PC-3 (cell line): ENCODE data around the gene ZEB2. TPM values are rescaled to one million over a fixed set of nuclear protein-coding genes. Genes with fewer than 3 reads are reported as not detected.

Source experiments
- ATAC-seq: fragments of 200-7000 bp; cut with Tn5 transposase; 2 replicates; pipeline ENCODE4 v1.9.1; 2020; ENCODE audit warnings: mild to moderate bottlenecking, moderate library complexity
- BruUV-seq: library from RNA; stranded (reverse); fragments of 400-500 nt; replicated peaks from 2 replicates; lab custom pipeline; 2021; lab: Mats Ljungman, UMichigan
- CTCF ChIA-PET: fragments of 300-600 bp; sonication (Branson Sonifier 250); formaldehyde crosslinking; loops from one replicate; lab custom pipeline; 2022; ENCODE audit warnings: antibody characterized with exemption; lab: Charles Lee
- POLR2A ChIA-PET: fragments of 300-600 bp; sonication (Branson Sonifier 250); formaldehyde crosslinking; loops from one replicate; lab custom pipeline; 2022; ENCODE audit warnings: antibody characterized with exemption; ENCODE audit not compliant: unreplicated experiment; lab: Charles Lee
- DNase-seq: peaks from one replicate; pipeline ENCODE4 v3.0.0-alpha.2; 2015
- H2AFZ ChIP-seq: fragments of 300-600 bp; sonication (generic); 2 replicates; pipeline ENCODE4 v1.6.0; 2016; ENCODE audit warnings: antibody characterized with exemption, low read length
- H3F3A ChIP-seq: fragments of 300-600 bp; sonication (generic); one replicate; pipeline ENCODE4 v1.6.0; 2017; ENCODE audit warnings: antibody characterized with exemption, low read length, control low read depth, mild to moderate bottlenecking; ENCODE audit not compliant: unreplicated experiment
- H3K27ac ChIP-seq: fragments of 300-600 bp; sonication (generic); 2 replicates; pipeline ENCODE4 v1.5.1; 2016; ENCODE audit warnings: mild to moderate bottlenecking, low read length
- H3K27me3 ChIP-seq: fragments of 300-600 bp; sonication (generic); 2 replicates; pipeline ENCODE4 v1.6.1; 2016; ENCODE audit warnings: low read length, mixed read lengths
- H3K36me3 ChIP-seq: fragments of 300-600 bp; sonication (generic); 2 replicates; pipeline ENCODE4 v1.6.1; 2016; ENCODE audit warnings: low read depth, mixed run types, low read length, mixed read lengths
- H3K4me1 ChIP-seq: fragments of 300-600 bp; sonication (generic); 2 replicates; pipeline ENCODE4 v1.5.1; 2016; ENCODE audit warnings: low read length; ENCODE audit not compliant: insufficient read depth
- H3K4me2 ChIP-seq: fragments of 300-600 bp; sonication (generic); 2 replicates; pipeline ENCODE4 v1.6.0; 2016; ENCODE audit warnings: low read length
- H3K4me3 ChIP-seq: fragments of 300-600 bp; sonication (generic); 2 replicates; pipeline ENCODE4 v1.5.1; 2016; ENCODE audit warnings: mild to moderate bottlenecking, low read length, mixed read lengths
- H3K79me2 ChIP-seq: fragments of 300-600 bp; sonication (generic); 2 replicates; pipeline ENCODE4 v1.6.1; 2017; ENCODE audit warnings: low read length, mixed read lengths
- H3K9ac ChIP-seq: fragments of 300-600 bp; sonication (generic); 2 replicates; pipeline ENCODE4 v1.6.0; 2016; ENCODE audit warnings: mild to moderate bottlenecking, low read length
- H3K9me2 ChIP-seq: fragments of 300-600 bp; sonication (generic); replicated peaks from 2 replicates; pipeline ENCODE4 v1.6.1; 2016; ENCODE audit warnings: mixed run types, low read length, mixed read lengths
- H3K9me3 ChIP-seq: fragments of 300-600 bp; sonication (generic); 2 replicates; pipeline ENCODE4 v1.6.1; 2016; ENCODE audit warnings: low read length, mixed read lengths
- H4K20me1 ChIP-seq: fragments of 300-600 bp; sonication (generic); 2 replicates; pipeline ENCODE4 v1.6.1; 2016; ENCODE audit warnings: low read length, mixed read lengths
- EZH2 ChIP-seq: fragments of 300-600 bp; sonication (generic); IDR thresholded peaks from one replicate; pipeline ENCODE4 v1.6.1; 2017; ENCODE audit warnings: antibody characterized with exemption, mild to moderate bottlenecking, low read length; ENCODE audit not compliant: unreplicated experiment
- EZH2phosphoT487 ChIP-seq: fragments of 300-600 bp; sonication (generic); IDR thresholded peaks from 2 replicates; pipeline ENCODE4 v1.6.1; 2018; ENCODE audit warnings: mild to moderate bottlenecking, antibody characterized with exemption, low read length, borderline replicate concordance
- intact Hi-C: fragments of 100-400 bp; cut with micrococcal nuclease; formaldehyde crosslinking; loops from 2 replicates; pipeline ENCODE4 v1.9.0; 2023
- total RNA-seq: library from RNA; depleted of rRNA; stranded (reverse); fragments of >200 nt; gene quantifications from 2 replicates; pipeline ENCODE4 v1.2.3, GENCODE V29; 2014
- TF ChIP-seq, protein P1 (sequence below): fragments of 300-600 bp; sonication (generic); conservative IDR thresholded peaks from 2 replicates; pipeline ENCODE4 v1.5.1; 2017; ENCODE audit warnings: antibody characterized with exemption, low read depth, mild to moderate bottlenecking, low read length

The ZEB2 gene
- total RNA-seq, 1 experiment from 2014 or later = 1.1 TPM

DNA sequence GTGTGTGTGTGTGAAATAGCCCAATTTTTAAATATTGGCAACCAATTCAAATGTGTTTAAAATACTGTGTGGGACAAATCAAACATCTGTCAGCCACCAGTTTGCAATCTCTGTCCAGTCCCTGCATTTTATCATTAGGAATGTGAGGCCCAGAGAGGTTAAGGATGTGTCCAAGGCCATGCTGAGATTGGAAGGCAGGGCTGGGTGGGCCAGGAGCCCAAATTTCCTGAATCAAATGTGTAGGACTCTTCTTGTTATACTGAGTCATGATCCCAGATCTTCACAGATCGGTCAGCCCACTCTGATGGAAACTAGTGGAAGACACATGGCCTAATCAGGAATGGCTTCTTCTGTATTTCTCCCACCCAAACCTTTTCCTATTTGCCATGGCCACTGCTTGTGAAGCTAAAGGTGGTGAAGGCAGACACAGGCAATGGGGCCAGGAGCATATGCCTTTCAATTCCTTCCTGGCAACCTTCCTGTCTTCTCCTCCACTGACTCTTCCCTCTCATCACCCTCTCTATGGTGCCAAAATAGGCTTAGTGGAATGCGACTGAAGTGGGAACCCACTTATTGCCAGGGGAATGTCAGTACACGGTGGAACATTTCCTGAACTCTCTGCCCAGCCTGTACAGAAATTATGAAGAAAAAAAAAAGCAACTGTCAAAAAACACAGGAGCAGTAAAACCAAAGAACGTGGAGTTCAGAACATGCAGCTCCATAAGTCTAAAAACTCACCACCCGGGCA lies 35.5 kb downstream of the ZEB2 start:
- CTCF ChIA-PET = no interaction called here
- intact Hi-C loops = no loop called here

DNA sequence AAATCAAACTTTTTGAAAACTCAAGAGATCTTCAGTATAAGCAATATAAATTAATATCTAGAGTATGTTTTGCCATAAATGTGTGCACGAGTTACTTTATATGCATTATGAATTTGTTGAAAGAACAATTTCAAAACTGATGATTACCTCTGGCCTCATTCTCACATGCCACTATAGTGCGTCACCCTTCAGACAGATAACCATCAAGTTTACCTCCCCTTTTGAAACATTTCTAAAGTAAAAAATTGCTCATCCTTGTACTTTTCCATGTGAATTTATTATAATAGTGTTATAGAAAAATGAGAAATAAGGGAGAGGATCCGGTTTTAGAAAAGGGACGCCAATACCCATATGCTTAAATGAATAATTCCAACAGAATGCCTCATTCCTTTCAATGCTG lies 38.3 kb downstream of the ZEB2 start:
- Histone ChIP-seq H3K9me3 (no peaks in the 10 kb centered on the region), H3K27ac (peak overlapping the region; percentile 34; the same call in 1 of the 2 replicates), H3K36me3 (no peaks in the 10 kb centered on the region), H3K79me2 (no peaks in the 10 kb centered on the region), H3K27me3 (no peaks in the 10 kb centered on the region), H3K4me2 (peak overlapping the region; percentile 38), H3K9ac (no peak overlapping the region), H3K4me1 (peaks cover 23% of the 10 kb centered on the region), H3K4me3 (no peak overlapping the region), H3K9me2 (no peaks in the 10 kb centered on the region), H4K20me1 (no peaks in the 10 kb centered on the region), H2AFZ (no peak overlapping the region), H3F3A (no peaks in the 10 kb centered on the region)
- BruUV-seq = no TSS peak
- DNase-seq (peak; percentile 64), ATAC-seq (no peak)
- intact Hi-C loops = no loop called here
- TF ChIP-seq EZH2phosphoT487 (no peak), EZH2 (no peak)
- TF ChIP-seq, protein P1, sequence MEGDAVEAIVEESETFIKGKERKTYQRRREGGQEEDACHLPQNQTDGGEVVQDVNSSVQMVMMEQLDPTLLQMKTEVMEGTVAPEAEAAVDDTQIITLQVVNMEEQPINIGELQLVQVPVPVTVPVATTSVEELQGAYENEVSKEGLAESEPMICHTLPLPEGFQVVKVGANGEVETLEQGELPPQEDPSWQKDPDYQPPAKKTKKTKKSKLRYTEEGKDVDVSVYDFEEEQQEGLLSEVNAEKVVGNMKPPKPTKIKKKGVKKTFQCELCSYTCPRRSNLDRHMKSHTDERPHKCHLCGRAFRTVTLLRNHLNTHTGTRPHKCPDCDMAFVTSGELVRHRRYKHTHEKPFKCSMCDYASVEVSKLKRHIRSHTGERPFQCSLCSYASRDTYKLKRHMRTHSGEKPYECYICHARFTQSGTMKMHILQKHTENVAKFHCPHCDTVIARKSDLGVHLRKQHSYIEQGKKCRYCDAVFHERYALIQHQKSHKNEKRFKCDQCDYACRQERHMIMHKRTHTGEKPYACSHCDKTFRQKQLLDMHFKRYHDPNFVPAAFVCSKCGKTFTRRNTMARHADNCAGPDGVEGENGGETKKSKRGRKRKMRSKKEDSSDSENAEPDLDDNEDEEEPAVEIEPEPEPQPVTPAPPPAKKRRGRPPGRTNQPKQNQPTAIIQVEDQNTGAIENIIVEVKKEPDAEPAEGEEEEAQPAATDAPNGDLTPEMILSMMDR = no peak
- ChIA-PET POLR2A (no interaction called here), CTCF (no interaction called here)

More for the DNA sequence above, 35.5 kb downstream of the ZEB2 start:
- H3K4me2 ChIP-seq = no peak overlapping the region
- no peak overlapping the region for H3K9ac ChIP-seq
- DNase-seq = no peak
- no peak overlapping the region for H3K27ac ChIP-seq
- no peaks in the 10 kb centered on the region for H3K9me2 ChIP-seq
- peaks cover 23% of the 10 kb centered on the region for H3K4me1 ChIP-seq
- no peak for ATAC-seq
- POLR2A ChIA-PET = no interaction called here
- H3K79me2 ChIP-seq = no peaks in the 10 kb centered on the region
- no peaks in the 10 kb centered on the region for H3F3A ChIP-seq
- TF ChIP-seq EZH2phosphoT487 = no peak
- TF ChIP-seq, protein P1 = no peak
- no peak for TF ChIP-seq EZH2
- H3K9me3 ChIP-seq = no peaks in the 10 kb centered on the region
- no TSS peak for BruUV-seq
- no peaks in the 10 kb centered on the region for H3K36me3 ChIP-seq
- no peaks in the 10 kb centered on the region for H4K20me1 ChIP-seq
- no peaks in the 10 kb centered on the region for H3K27me3 ChIP-seq
- H2AFZ ChIP-seq = no peak overlapping the region
- H3K4me3 ChIP-seq = no peak overlapping the region

DNA sequence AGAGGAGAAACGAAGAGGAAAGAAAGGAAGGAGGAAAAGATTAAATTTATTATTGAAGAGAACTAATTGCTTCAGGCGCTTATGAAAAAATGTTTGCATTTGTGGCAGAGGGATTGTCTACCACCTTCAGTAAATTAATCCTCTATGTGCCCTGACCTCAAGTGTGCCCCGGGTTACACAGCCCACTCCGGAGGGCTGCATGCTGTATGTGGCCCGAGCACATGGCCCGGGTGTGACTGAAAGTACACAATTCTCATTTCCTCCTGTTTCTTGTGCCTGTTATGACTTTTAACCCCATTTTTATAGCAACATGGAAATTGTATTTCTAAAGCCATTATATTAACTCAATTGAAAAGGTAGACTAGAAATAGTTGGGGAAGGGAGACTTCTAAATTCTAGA lies 38.8 kb downstream of the ZEB2 start:
- intact Hi-C loops = no loop called here

More for the DNA sequence above, 38.8 kb downstream of the ZEB2 start:
- Histone ChIP-seq H3F3A (no peaks in the 10 kb centered on the region), H3K9ac (no peak overlapping the region), H4K20me1 (no peaks in the 10 kb centered on the region), H3K36me3 (no peaks in the 10 kb centered on the region), H3K4me1 (peaks cover 23% of the 10 kb centered on the region), H3K27me3 (no peaks in the 10 kb centered on the region), H3K79me2 (no peaks in the 10 kb centered on the region), H3K4me3 (no peak overlapping the region), H3K9me3 (no peaks in the 10 kb centered on the region), H3K9me2 (no peaks in the 10 kb centered on the region), H3K4me2 (peak overlapping the region; percentile 38), H3K27ac (peak overlapping the region; percentile 12), H2AFZ (0 out of 2 replicates have a peak overlapping the region, but pooled peaks have one; percentile 8)
- CTCF ChIA-PET = no interaction called here
- POLR2A ChIA-PET = no interaction called here
- DNase-seq = no peak
- BruUV-seq = no TSS peak
- no peak for ATAC-seq
- TF ChIP-seq EZH2 (no peak), EZH2phosphoT487 (no peak)
- TF ChIP-seq, protein P1 = no peak
